Neural cell (in vitro differentiated cells): ENCODE measurements around the gene SUCLG2. TPM values are rescaled to one million over a fixed set of nuclear protein-coding genes. Genes with fewer than 3 reads are reported as not detected.

Experiments
- H2AFZ ChIP-seq: fragments of 200-600, 300-800 bp; sonication (generic), shearing (Covaris generic); 2 replicates; pipeline ENCODE4 v1.6.0; 2014; ENCODE audit warnings: low read depth, mild to moderate bottlenecking, antibody characterized with exemption, low read length, moderate library complexity
- H3F3A ChIP-seq: fragments of 200-600 bp; shearing (Covaris generic); 2 replicates; pipeline ENCODE4 v1.6.1; 2016; ENCODE audit warnings: mild to moderate bottlenecking, moderate library complexity, mixed read lengths, antibody characterized with exemption, low read length; ENCODE audit not compliant: insufficient read depth, poor library complexity, severe bottlenecking
- H3K27ac ChIP-seq: fragments of 200-600, 300-800 bp; sonication (generic), shearing (Covaris generic); 2 replicates; pipeline ENCODE4 v1.5.1; 2014; ENCODE audit warnings: mild to moderate bottlenecking, low read length, moderate library complexity
- H3K27me3 ChIP-seq: fragments of 300-800, 200-600 bp; sonication (generic), shearing (Covaris generic); 2 replicates; pipeline ENCODE4 v1.6.0; 2014; ENCODE audit warnings: mild to moderate bottlenecking, low read depth, low read length, moderate library complexity; ENCODE audit not compliant: insufficient read depth
- H3K36me3 ChIP-seq: fragments of 300-800, 200-600 bp; sonication (generic), shearing (Covaris generic); 2 replicates; pipeline ENCODE4 v1.5.1; 2014; ENCODE audit warnings: mild to moderate bottlenecking, antibody characterized with exemption, low read length, moderate library complexity; ENCODE audit not compliant: insufficient read depth
- H3K4me2 ChIP-seq: fragments of 300-800, 200-600 bp; sonication (generic), shearing (Covaris generic); 2 replicates; pipeline ENCODE4 v1.6.0; 2014; ENCODE audit warnings: mild to moderate bottlenecking, low read length
- H3K4me3 ChIP-seq: fragments of 300-800, 200-600 bp; sonication (generic), shearing (Covaris generic); 2 replicates; pipeline ENCODE4 v1.5.1; 2014; ENCODE audit warnings: mild to moderate bottlenecking, low read length, moderate library complexity
- H3K79me2 ChIP-seq: fragments of 200-600 bp; shearing (Covaris generic); replicated peaks from 2 replicates; pipeline ENCODE4 v1.6.0; 2014; ENCODE audit warnings: mild to moderate bottlenecking, low read length, moderate library complexity; ENCODE audit not compliant: insufficient read depth
- H3K9ac ChIP-seq: fragments of 300-800, 200-600 bp; sonication (generic), shearing (Covaris generic); 2 replicates; pipeline ENCODE4 v1.6.1; 2016; ENCODE audit warnings: mild to moderate bottlenecking, low read length, mixed read lengths
- H3K9me2 ChIP-seq: fragments of 200-600 bp; shearing (Covaris generic); 2 replicates; pipeline ENCODE4 v1.6.1; 2016; ENCODE audit warnings: mild to moderate bottlenecking, low read length, mixed read lengths; ENCODE audit not compliant: insufficient read depth
- H3K9me3 ChIP-seq: fragments of 200-600, 300-800 bp; sonication (generic), shearing (Covaris generic); 2 replicates; pipeline ENCODE4 v1.6.1; 2016; ENCODE audit warnings: mild to moderate bottlenecking, mixed run types, low read length, moderate library complexity, mixed read lengths
- H4K20me1 ChIP-seq: fragments of 200-600 bp; shearing (Covaris generic); 2 replicates; pipeline ENCODE4 v1.6.1; 2016; ENCODE audit warnings: mild to moderate bottlenecking, mixed run types; ENCODE audit not compliant: insufficient read depth
- EP300 ChIP-seq: fragments of 450-650 bp; conservative IDR thresholded peaks from 2 replicates; pipeline ENCODE4 v1.6.1; 2014; ENCODE audit warnings: antibody characterized with exemption, mild to moderate bottlenecking, moderate library complexity; ENCODE audit not compliant: poor library complexity, severe bottlenecking
- EZH2 ChIP-seq: fragments of 200-600, 300-800 bp; shearing (Covaris generic), sonication (generic); IDR thresholded peaks from 2 replicates; pipeline ENCODE4 v1.6.1; 2014; ENCODE audit warnings: antibody characterized with exemption, low read length, borderline replicate concordance, mild to moderate bottlenecking; ENCODE audit not compliant: insufficient read depth, poor library complexity, severe bottlenecking
- MXI1 ChIP-seq: fragments of 450-650 bp; conservative IDR thresholded peaks from 2 replicates; pipeline ENCODE4 v1.6.1; 2014; ENCODE audit warnings: antibody characterized with exemption, mild to moderate bottlenecking; ENCODE audit not compliant: poor library complexity, severe bottlenecking
- POLR2AphosphoS5 ChIP-seq: IDR thresholded peaks from 2 replicates; pipeline ENCODE4 v1.6.1; 2012
- RAD21 ChIP-seq: fragments of 450-650 bp; conservative IDR thresholded peaks from 2 replicates; pipeline ENCODE4 v1.6.1; 2014; ENCODE audit warnings: antibody characterized with exemption, mild to moderate bottlenecking, moderate library complexity
- SMC3 ChIP-seq: fragments of 450-650 bp; conservative IDR thresholded peaks from 2 replicates; pipeline ENCODE4 v1.6.1; 2014; ENCODE audit warnings: antibody characterized with exemption, mild to moderate bottlenecking, moderate library complexity; ENCODE audit not compliant: poor library complexity
- TAF1 ChIP-seq: IDR thresholded peaks from 2 replicates; pipeline ENCODE4 v1.6.1; 2012; ENCODE audit warnings: low read depth
- polyA plus RNA-seq: library from polyadenylated mRNA; depleted of rRNA; stranded (reverse); fragments of >200 nt; gene quantifications from 2 replicates; pipeline ENCODE4 v1.2.3, GENCODE V29; 2014
- TF ChIP-seq, protein P1 (sequence below): IDR thresholded peaks from 2 replicates; pipeline ENCODE4 v1.6.1; 2012; ENCODE audit warnings: borderline replicate concordance
- TF ChIP-seq, protein P2 (sequence below): fragments of 450-650 bp; IDR thresholded peaks from 2 replicates; pipeline ENCODE4 v1.5.1; 2014; ENCODE audit warnings: antibody characterized with exemption, mild to moderate bottlenecking, moderate library complexity; ENCODE audit not compliant: poor library complexity, severe bottlenecking

Gene SUCLG2
- polyA plus RNA-seq, 1 donor from 2014 or later, result 0.15 TPM

DNA sequence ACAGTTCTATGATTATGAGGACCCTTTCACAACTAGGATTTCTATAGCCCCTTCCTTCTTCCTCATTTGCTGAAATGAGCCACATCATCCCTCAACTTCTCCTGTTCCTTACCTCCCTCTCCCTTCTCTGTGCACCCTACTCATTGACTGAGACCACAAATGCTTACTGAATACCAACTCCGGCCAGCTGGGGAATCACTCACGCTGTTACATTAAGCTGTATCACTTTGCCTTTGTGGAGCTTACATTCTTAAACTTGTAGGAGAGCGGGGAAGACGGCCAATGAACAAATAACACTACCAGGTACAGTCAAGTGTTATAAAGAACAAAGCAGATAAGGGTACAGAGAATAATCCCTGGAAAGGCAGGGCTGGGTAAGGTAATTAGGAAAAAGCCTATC, 5.7 kb downstream of the SUCLG2 start:
- Histone ChIP-seq H3F3A (no peaks in the 10 kb centered on the region), H3K36me3 (no peaks in the 10 kb centered on the region), H4K20me1 (no peaks in the 10 kb centered on the region), H3K27ac (no peak overlapping the region), H3K9me3 (no peaks in the 10 kb centered on the region), H2AFZ (no peak overlapping the region), H3K9me2 (no peaks in the 10 kb centered on the region), H3K27me3 (no peaks in the 10 kb centered on the region), H3K4me2 (no peak overlapping the region), H3K9ac (no peak overlapping the region), H3K4me3 (no peak overlapping the region), H3K79me2 (no peaks in the 10 kb centered on the region)
- TF ChIP-seq, protein P1, sequence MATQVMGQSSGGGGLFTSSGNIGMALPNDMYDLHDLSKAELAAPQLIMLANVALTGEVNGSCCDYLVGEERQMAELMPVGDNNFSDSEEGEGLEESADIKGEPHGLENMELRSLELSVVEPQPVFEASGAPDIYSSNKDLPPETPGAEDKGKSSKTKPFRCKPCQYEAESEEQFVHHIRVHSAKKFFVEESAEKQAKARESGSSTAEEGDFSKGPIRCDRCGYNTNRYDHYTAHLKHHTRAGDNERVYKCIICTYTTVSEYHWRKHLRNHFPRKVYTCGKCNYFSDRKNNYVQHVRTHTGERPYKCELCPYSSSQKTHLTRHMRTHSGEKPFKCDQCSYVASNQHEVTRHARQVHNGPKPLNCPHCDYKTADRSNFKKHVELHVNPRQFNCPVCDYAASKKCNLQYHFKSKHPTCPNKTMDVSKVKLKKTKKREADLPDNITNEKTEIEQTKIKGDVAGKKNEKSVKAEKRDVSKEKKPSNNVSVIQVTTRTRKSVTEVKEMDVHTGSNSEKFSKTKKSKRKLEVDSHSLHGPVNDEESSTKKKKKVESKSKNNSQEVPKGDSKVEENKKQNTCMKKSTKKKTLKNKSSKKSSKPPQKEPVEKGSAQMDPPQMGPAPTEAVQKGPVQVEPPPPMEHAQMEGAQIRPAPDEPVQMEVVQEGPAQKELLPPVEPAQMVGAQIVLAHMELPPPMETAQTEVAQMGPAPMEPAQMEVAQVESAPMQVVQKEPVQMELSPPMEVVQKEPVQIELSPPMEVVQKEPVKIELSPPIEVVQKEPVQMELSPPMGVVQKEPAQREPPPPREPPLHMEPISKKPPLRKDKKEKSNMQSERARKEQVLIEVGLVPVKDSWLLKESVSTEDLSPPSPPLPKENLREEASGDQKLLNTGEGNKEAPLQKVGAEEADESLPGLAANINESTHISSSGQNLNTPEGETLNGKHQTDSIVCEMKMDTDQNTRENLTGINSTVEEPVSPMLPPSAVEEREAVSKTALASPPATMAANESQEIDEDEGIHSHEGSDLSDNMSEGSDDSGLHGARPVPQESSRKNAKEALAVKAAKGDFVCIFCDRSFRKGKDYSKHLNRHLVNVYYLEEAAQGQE, result no peak
- no peak for TF ChIP-seq MXI1
- TF ChIP-seq EP300, result no peak
- TF ChIP-seq, protein P2, sequence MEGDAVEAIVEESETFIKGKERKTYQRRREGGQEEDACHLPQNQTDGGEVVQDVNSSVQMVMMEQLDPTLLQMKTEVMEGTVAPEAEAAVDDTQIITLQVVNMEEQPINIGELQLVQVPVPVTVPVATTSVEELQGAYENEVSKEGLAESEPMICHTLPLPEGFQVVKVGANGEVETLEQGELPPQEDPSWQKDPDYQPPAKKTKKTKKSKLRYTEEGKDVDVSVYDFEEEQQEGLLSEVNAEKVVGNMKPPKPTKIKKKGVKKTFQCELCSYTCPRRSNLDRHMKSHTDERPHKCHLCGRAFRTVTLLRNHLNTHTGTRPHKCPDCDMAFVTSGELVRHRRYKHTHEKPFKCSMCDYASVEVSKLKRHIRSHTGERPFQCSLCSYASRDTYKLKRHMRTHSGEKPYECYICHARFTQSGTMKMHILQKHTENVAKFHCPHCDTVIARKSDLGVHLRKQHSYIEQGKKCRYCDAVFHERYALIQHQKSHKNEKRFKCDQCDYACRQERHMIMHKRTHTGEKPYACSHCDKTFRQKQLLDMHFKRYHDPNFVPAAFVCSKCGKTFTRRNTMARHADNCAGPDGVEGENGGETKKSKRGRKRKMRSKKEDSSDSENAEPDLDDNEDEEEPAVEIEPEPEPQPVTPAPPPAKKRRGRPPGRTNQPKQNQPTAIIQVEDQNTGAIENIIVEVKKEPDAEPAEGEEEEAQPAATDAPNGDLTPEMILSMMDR, result no peak
- TF ChIP-seq SMC3, result no peak
- no peak for TF ChIP-seq TAF1
- no peak for TF ChIP-seq EZH2
- no peak for TF ChIP-seq POLR2AphosphoS5
- no peak for TF ChIP-seq RAD21

DNA sequence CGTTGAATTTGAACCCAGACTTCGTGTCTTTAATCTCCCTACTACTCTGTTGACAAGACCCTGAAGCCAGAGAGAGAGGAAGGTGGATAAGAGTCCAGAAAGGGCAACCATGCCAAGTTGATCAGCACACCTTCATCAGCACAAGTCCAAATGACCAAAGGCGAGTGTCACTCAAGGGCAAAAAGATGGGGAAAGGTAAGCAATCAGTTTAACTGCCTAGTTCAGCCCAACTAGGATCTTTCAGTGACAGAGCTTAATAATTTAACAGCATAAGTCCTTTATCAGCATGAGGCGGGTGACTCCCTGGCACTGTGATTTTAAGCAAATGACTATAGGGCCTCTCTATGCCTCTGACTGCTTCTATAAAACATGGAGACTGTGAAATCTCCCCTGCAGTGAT, 6.2 kb downstream of the SUCLG2 start:
- H3K4me2 ChIP-seq, result no peak overlapping the region
- no peak overlapping the region for H3K27ac ChIP-seq
- H3K27me3 ChIP-seq, result no peaks in the 10 kb centered on the region
- H3K9ac ChIP-seq, result no peak overlapping the region
- H3K9me2 ChIP-seq, result no peaks in the 10 kb centered on the region
- no peaks in the 10 kb centered on the region for H3K79me2 ChIP-seq
- no peak for TF ChIP-seq TAF1
- TF ChIP-seq, protein P1, result no peak
- H3K36me3 ChIP-seq, result no peaks in the 10 kb centered on the region
- H2AFZ ChIP-seq, result no peak overlapping the region
- H4K20me1 ChIP-seq, result no peaks in the 10 kb centered on the region
- H3K4me3 ChIP-seq, result no peak overlapping the region
- H3F3A ChIP-seq, result no peaks in the 10 kb centered on the region
- no peaks in the 10 kb centered on the region for H3K9me3 ChIP-seq
